HG02852 (cell line): Measurements from ENCODE around the gene EXOC1.

Experiments used
- ATAC-seq: cut with Tn5 transposase; IDR thresholded peaks from one replicate; pipeline ENCODE4 v1.9.1; 2021; ENCODE audit warnings: mild to moderate bottlenecking, moderate library complexity; ENCODE audit not compliant: unreplicated experiment

EXOC1 gene

GRCh38 chr4:55849724-55850123, 3.7 kb upstream of the EXOC1 start:
- no peak for ATAC-seq

DNA sequence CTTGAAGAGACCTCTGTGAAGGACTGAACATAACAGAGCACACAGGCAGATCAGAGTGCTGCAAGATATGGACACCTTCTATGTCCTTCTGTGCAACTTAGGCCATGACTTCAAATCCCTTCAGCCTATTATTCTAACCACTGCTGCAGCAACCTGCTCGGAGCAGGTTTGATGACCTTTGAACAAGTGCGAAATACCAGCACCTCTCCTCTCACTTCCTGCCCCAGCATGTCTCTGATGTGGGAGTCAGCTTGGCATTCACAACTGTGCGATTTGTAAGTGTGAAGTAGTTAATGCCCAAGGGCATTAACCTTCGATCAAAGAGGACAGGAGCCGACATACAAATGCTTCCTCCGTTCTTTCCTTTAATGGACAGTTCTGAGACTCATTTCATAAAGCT, 1.6 kb upstream of the EXOC1 start:
- no peak for ATAC-seq

DNA sequence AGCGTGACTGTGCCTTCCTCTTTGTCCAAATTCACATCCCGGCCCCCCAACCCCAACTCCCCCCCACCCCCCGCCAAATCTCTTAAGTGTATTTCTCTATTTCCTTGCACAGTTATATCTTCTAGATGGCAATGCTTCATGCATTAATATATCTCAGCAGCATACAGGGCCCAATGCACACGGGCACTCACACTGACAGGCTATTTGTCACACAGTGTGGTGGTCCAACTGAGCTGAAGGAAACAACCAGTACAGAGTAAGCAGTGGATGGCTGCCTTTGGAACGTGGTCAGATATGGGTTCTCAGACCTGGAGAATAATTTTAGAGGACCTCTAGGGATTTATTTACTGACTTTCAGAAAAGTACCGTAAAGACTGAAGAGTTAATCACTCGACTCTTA, 681 bp downstream of the EXOC1 start:
- ATAC-seq: no peak

- ATAC-seq: no peak
These were observed 4.1 kb downstream of the EXOC1 start for GRCh38 chr4:55857586-55857985.

GRCh38 chr4:55859711-55860110, 6.3 kb downstream of the EXOC1 start:
- ATAC-seq: no peak

- no peak for ATAC-seq
These were observed 11.3 kb downstream of the EXOC1 start for GRCh38 chr4:55864577-55865223.

GRCh38 chr4:55865228-55865806, 11.9 kb downstream of the EXOC1 start:
- ATAC-seq: no peak

DNA sequence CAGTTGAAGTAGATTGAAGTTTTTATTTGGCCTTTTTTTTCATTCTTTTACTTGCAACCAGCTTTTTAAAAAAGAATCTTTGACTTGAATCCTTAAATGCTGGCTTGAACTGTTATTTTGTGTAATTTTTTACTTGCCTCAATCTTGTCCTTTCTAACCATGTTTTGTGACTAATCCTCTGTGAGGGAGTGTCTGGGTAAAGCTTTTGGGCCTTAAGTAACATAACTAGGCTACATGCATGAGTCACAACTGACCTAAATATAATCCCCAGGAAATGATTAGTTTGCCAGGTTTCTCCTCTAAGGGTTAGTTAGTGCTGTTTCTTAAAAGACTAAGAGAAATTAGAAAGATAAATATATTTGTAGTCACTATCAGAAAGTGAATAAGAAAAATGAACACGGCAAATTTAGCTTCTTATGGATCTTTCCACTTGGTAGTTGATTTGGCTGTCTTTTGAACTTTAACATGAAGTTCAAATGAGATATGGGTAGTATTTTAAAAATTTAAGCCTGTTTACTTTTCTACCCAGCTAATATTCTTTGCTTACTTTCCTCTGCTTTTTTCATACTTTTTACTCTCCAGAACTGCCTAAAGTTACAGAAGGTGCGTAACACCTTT, 13.0 kb downstream of the EXOC1 start:
- ATAC-seq: peak; percentile 74

- peak; percentile 86 for ATAC-seq
These were observed 13.6 kb downstream of the EXOC1 start for GRCh38 chr4:55866973-55867574.

GRCh38 chr4:55868581-55869090, 15.2 kb downstream of the EXOC1 start:
- ATAC-seq: no peak

DNA sequence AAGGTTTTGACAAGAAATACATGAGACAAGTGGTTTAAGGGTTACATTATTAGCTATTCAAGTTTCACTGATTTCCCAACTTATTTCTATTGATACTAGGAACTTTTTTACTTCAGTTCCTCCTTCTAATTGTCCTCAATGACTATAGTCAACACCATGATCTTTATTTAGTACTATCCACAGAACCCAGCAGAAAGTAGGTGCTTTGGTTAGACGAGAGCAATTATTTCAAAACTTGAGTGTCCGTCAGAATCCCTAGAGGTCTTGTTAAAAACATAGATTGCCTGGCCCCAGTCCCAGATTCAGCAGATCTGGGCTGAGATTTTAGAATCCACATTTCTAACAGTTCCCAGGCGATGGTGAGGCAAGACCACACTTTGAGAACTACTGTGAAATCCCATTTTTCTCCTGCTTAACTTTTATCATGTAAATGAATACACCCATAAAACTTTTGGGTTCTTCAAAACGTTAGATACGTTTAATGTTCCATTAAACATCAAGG, 17.9 kb downstream of the EXOC1 start:
- no peak for ATAC-seq

DNA sequence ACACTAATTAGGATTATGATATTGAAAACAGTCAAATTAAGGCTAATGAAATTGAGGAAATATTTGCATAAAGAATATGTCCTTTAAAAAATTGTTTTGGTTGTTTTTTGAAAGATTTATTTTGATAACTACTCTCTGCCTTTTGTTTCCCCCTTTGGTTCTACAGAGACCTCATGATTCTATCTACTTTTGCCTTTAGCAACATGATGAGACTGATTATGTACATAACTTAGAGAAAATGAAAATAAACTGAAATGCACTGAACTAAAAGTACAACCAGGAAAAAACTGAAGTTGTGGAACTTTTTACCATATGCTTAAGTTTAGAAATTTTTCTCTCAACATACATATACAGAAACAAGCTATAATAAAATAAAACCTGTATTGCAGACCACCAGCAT, 21.4 kb downstream of the EXOC1 start:
- no peak for ATAC-seq

DNA sequence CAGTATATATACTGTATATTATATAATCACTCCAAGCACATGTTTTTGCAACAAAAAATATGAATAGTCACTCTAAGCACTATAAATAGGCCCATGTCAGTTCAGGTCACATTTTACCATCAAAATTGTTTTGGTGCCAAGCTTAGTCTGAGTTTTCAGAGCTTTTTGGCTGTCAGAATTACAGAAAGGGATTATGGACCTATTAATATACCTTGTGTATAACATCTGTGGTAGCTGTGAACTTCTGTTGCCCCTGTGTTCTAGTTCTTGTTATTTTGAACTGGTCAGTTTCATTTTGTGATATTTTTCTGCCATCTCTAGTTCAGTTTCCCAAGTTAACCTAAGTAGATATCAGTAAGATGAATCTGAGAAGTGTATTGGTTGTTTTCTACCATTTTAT, 22.9 kb downstream of the EXOC1 start:
- no peak for ATAC-seq

- no peak for ATAC-seq
These were observed 25.8 kb downstream of the EXOC1 start for GRCh38 chr4:55879224-55879623.

- no peak for ATAC-seq
These were observed 27.3 kb downstream of the EXOC1 start for GRCh38 chr4:55880652-55881280.

DNA sequence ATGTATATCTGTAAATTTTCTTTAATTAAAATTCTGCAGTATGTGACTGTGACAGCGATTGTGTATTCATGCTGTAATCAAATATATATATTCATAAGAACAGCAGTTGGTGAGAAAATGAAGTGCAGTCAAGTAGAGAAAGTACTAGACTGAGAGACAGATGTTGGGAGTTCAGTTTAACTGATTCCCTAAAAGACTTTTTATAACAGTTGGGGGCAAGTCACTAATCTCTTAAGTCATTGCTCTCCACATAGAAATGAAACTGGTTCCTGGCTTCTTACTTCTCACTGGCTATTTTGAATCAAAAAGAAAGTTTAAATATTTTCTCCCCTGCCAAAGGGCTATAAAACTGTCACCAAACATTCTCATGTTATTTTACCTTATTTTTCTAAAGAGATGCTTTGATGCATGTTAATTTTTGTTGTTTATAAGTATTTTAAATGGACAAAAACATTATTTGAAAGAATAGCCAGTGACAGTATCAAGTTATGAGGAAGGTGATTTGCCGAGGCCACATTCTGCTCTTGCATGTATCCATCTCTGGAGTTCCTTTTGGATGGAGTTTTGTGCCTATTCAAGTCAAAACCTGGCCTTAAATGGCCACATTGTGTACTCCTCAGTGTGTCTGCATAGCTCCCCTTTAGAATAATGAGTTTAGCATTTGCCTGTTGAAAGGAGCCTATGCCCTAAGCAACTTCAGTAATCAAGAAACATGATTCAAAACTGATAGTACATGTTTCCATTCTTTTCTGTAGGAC, 30.8 kb downstream of the EXOC1 start:
- ATAC-seq: no peak

GRCh38 chr4:55884851-55885219, 31.4 kb downstream of the EXOC1 start:
- ATAC-seq: no peak

DNA sequence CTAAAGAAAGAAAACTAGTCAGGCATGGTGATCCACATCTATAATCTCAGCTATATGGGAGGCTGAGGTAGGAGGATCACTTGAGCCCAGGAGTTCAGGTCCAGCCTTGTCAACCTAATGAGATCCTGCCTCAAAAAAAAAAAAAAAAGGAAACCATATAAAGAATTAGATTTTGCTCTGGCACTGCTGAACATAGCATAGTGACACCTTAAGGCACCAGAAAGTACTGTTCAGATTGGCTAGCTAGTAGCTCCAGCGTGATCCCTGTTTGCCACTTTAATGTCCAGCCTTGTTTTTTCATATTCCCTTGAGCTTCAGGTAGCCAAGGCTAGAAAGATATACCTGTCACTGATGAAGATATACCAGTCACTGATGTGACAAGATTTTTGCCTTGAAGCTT, 34.1 kb downstream of the EXOC1 start:
- ATAC-seq: no peak

DNA sequence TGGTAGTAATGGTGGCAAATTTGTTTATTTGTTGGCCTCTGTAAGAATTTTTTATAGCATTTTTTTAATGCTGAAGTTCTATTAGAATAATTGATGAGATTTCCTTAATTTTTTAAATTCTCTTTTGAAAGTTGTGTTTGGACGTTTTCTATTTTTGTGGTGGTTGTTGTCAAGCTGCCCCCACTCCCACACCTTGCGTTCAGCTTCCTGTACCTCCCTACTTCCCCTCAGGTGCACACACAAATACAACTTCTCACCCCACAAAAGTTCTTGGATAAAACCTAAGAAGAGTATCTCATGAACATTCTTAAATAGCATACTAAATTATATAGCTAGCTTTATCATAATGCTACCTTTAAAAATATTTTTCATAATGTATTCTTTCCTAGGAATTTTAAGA, 38.7 kb downstream of the EXOC1 start:
- ATAC-seq: no peak

GRCh38 chr4:55896622-55897021, 43.2 kb downstream of the EXOC1 start:
- no peak for ATAC-seq

DNA sequence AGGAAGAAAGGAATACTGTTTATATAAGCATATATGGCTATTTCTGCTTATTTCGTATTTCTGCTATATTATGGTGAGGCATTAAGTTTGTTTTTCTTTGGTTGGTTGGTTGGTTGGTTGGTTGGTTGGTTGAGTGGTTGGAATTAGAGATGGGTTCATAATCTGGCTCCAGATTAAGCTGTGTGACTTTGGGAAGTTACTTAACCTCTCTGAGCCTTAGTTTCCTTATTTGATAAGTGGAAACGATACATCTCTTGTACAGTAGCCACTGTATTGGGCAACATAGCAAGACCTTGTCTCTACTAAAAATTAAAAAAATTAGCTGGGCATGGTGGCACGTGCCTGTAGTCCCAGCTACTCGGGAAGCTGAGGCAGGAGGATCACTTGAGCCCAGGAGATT, 49.2 kb downstream of the EXOC1 start:
- ATAC-seq: no peak
